Omental fat pad (tissue), 4 donors: ENCODE measurements around the gene FAM107B. TPM values are rescaled to one million over a fixed set of nuclear protein-coding genes. Genes with fewer than 3 reads are reported as not detected.

Experiments
- ATAC-seq: fragments of 150-250 bp; one replicate; pipeline ENCODE4 v1.9.1; 2016; ENCODE audit warnings: mild to moderate bottlenecking, moderate library complexity; ENCODE audit not compliant: low FRiP score
- DNase-seq: peaks from one replicate; pipeline ENCODE4 v3.0.0-alpha.2; 2019; ENCODE audit warnings: low spot score
- CTCF ChIP-seq, 3 donors: fragments of 450-650 bp; IDR thresholded peaks; one replicate each; pipeline ENCODE4 v1.5.1; 2016 to 2017; ENCODE audit warnings: antibody characterized with exemption in 3 of 3, mild to moderate bottlenecking in 3 of 3, moderate library complexity in 2 of 3
- total RNA-seq, 4 donors: library from RNA; depleted of rRNA; stranded (reverse); fragments of >200 nt; gene quantifications; one replicate each; pipeline ENCODE4 v1.1.0, GENCODE V29; 2016

Gene FAM107B
- total RNA-seq, 4 donors from 2014 or later, result 27.3 to 77.5 (median 53.7) TPM

DNA sequence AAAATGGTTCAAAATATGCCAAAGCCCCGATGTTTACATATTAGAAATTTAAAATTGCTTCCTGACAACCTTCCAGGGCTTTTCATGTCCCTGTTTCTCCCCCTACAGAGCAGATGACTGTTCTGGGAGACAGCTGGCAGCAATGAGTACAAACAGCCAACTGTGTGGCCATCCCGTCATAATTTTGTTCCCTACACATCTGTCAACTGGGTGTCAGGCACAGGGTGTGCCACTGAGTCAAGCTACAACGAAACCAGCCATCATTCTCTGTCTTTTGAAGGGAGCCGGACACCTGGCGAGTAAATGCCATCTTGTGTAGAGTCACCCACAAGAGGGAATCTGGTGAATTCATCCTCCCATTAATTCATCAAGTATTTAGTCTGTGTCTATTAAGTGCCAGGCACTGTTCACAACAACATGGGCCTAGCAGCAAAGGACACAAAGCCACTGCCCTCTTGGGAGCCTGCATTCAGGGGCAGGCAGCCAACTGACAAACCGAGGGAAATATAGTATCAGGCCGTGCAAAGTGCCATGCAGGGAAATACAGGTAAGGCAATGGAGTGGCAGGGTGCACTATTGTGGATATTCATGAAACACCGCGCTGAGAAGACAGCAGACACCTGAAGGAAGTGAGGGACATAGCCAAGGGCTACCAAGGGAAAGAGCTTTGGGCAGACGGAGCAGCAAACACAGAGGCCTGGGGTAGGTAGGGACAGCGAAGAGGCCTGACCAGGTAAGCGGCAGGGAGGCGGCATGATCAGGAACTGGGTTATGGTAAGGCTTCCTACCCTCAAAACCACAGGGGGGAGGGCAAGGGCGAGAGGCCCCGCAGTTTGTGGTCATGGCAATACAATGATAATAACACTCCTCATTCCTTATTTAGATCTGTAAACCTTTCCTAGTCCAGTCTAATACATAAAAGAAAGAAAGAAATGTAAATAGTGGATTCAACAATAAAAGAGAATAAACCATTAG is 213.6 kb downstream of the FAM107B start:
- no peak for TF ChIP-seq CTCF (IDR thresholded peaks at IDR 0.05)
- DNase-seq (no peak), ATAC-seq (no peak)

GRCh38 chr10:14560274-14560673 is 214.4 kb downstream of the FAM107B start:
- ATAC-seq, result no peak
- DNase-seq, result no peak
- no peak for TF ChIP-seq CTCF (IDR thresholded peaks at IDR 0.05)

GRCh38 chr10:14558025-14558424 is 216.7 kb downstream of the FAM107B start:
- DNase-seq (no peak), ATAC-seq (no peak)
- no peak for TF ChIP-seq CTCF (IDR thresholded peaks at IDR 0.05)

- no peak for DNase-seq
- TF ChIP-seq CTCF (IDR thresholded peaks at IDR 0.05), result no peak
- no peak for ATAC-seq
Observed at GRCh38 chr10:14557567-14557966, 217.1 kb downstream of the FAM107B start.

DNA sequence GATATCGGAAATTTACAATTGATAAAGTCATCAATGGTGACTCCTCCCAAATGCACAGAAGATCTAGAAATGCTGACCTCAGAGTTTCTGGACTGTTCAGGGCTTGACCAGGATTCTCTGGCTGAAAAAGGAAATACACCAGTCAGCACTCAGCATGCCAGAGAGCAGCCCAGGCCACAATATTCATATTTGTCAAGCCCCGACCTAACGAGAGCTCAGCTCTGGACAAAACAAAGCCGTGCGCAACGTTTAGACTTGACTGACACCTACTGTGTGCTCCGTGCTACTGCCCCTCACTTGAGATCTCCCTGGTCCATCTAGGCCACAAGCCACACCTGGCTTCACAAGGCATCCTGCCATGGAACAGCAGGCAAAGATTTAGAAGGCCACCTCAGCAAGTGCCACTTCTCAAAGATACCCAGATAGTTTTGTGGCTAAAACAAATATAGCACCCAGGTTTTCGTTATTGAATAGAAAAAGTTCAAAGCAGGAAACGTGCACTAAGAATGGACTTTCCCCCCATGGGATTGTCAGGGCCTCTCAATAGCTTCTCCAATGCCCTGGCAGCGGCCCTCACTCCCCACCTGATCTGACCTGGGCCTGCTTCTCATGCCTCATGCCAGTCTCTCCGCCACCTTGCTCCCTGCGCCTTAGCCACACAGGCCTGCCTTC is 218.3 kb downstream of the FAM107B start:
- no peak for DNase-seq
- no peak for TF ChIP-seq CTCF (IDR thresholded peaks at IDR 0.05)
- no peak for ATAC-seq

- no peak for DNase-seq
Observed at GRCh38 chr10:14555807-14556206, 218.9 kb downstream of the FAM107B start.

More at GRCh38 chr10:14555807-14556206, 218.9 kb downstream of the FAM107B start:
- no peak for ATAC-seq
- no peak for TF ChIP-seq CTCF (IDR thresholded peaks at IDR 0.05)
